H1 (cell line): ENCODE measurements around the gene PRSS8. TPM values are rescaled to one million over a fixed set of nuclear protein-coding genes. Genes with fewer than 3 reads are reported as not detected.

ENCODE experiments used
- CTCF ChIA-PET: fragments of 300-600 bp; sonication (Branson Sonifier 250); formaldehyde crosslinking; loops from one replicate; lab custom pipeline; 2021; ENCODE audit not compliant: partially characterized antibody; lab: Charles Lee
- POLR2A ChIA-PET: fragments of 300-600 bp; sonication (Branson Sonifier 250); formaldehyde crosslinking; loops from one replicate; lab custom pipeline; 2021; ENCODE audit warnings: inconsistent platforms; ENCODE audit not compliant: partially characterized antibody; lab: Charles Lee
- DNase-seq, 2 experiments: peaks; one replicate each; pipeline versions ENCODE4 v3.0.0 to v3.0.0-alpha.2; 2010 to 2022; ENCODE audit warnings: low spot score in 2 of 2, low read depth in 1 of 2, mixed read lengths in 1 of 2
- FAIRE-seq: peaks from 2 replicates; lab custom pipeline; 2011; peaks lifted over from hg19 to GRCh38; lab: Jason Lieb, UNC
- H2AFZ ChIP-seq: 2 replicates; pipeline ENCODE4 v1.8.1; 2012; ENCODE audit warnings: low read length, inconsistent platforms
- H2AK5ac ChIP-seq: 2 replicates; pipeline ENCODE4 v1.6.1; 2013; ENCODE audit warnings: low read depth, low read length
- H2BK120ac ChIP-seq: replicated peaks from 2 replicates; pipeline ENCODE3; 2013; ENCODE audit warnings: low read depth, low read length, inconsistent platforms
- H2BK12ac ChIP-seq: 2 replicates; pipeline ENCODE4 v1.6.1; 2013; ENCODE audit warnings: low read depth, low read length
- H2BK15ac ChIP-seq: 2 replicates; pipeline ENCODE4 v1.6.1; 2013; ENCODE audit warnings: low read length
- H2BK20ac ChIP-seq: 2 replicates; pipeline ENCODE4 v1.6.1; 2013; ENCODE audit warnings: low read length
- H2BK5ac ChIP-seq: 2 replicates; pipeline ENCODE4 v1.6.1; 2013; ENCODE audit warnings: low read depth, low read length
- H3K14ac ChIP-seq: 2 replicates; pipeline ENCODE4 v1.6.1; 2013; ENCODE audit warnings: inconsistent platforms; ENCODE audit not compliant: insufficient read length
- H3K18ac ChIP-seq: 2 replicates; pipeline ENCODE4 v1.6.1; 2013; ENCODE audit warnings: low read length; ENCODE audit errors: extremely low read depth
- H3K23ac ChIP-seq: 2 replicates; pipeline ENCODE4 v1.6.1; 2013; ENCODE audit warnings: inconsistent platforms; ENCODE audit not compliant: insufficient read length
- H3K23me2 ChIP-seq: 2 replicates; pipeline ENCODE4 v1.6.1; 2013; ENCODE audit warnings: low read depth, low read length
- H3K27ac ChIP-seq: 2 replicates; pipeline ENCODE4 v1.6.1; 2011; ENCODE audit warnings: low read depth, low read length, inconsistent platforms
- H3K27me3 ChIP-seq, 4 experiments: replicated peaks in 1 of 4; 1 replicate in 1 of 4; 2 replicates in 3 of 4; pipeline versions ENCODE4 v1.6.1 to v1.8.1; 2011 to 2013; ENCODE audit warnings: low read length in 3 of 4, mild to moderate bottlenecking in 3 of 4, inconsistent platforms in 2 of 4, mixed read lengths in 2 of 4, moderate library complexity in 1 of 4; ENCODE audit not compliant: control insufficient read depth in 3 of 4, insufficient read depth in 3 of 4; ENCODE audit errors: extremely low read depth in 1 of 4
- H3K36me3 ChIP-seq, 4 experiments: 2 replicates each; pipeline versions ENCODE4 v1.6.1 to v1.8.1; 2011 to 2013; ENCODE audit warnings: mild to moderate bottlenecking in 4 of 4, low read length in 3 of 4, moderate library complexity in 2 of 4, control low read depth in 1 of 4, inconsistent platforms in 1 of 4; ENCODE audit not compliant: insufficient read depth in 4 of 4, control insufficient read depth in 2 of 4
- H3K4ac ChIP-seq: replicated peaks from 2 replicates; pipeline ENCODE3; 2013; ENCODE audit warnings: low read length, low read depth, mixed read lengths, inconsistent platforms; ENCODE audit not compliant: insufficient read length
- H3K4me1 ChIP-seq, 4 experiments: replicated peaks in 1 of 4; 1 replicate in 1 of 4; 2 replicates in 3 of 4; pipeline versions ENCODE4 v1.6.1 to v1.8.1; 2011 to 2013; ENCODE audit warnings: low read length in 3 of 4, inconsistent platforms in 2 of 4, mixed read lengths in 1 of 4; ENCODE audit not compliant: insufficient read depth in 4 of 4, control insufficient read depth in 3 of 4
- H3K4me2 ChIP-seq, 2 experiments: 2 replicates each; pipeline versions ENCODE4 v1.6.1 to v1.8.1; 2011 to 2013; ENCODE audit warnings: low read depth in 2 of 2, low read length in 2 of 2, control low read depth in 1 of 2, inconsistent platforms in 1 of 2, mild to moderate bottlenecking in 1 of 2; ENCODE audit not compliant: insufficient read depth in 1 of 2
- H3K4me3 ChIP-seq, 4 experiments: fragments of 200-600, 300-600 bp in 1 of 4; sonication (generic), shearing (Covaris generic), sonication (Bioruptor Twin) in 1 of 4; 2 replicates each; pipeline versions ENCODE4 v1.5.1 to v1.8.1; 2011 to 2016; ENCODE audit warnings: low read length in 4 of 4, low read depth in 3 of 4, control low read depth in 2 of 4, inconsistent platforms in 2 of 4, mild to moderate bottlenecking in 2 of 4, mixed read lengths in 1 of 4, moderate library complexity in 1 of 4; ENCODE audit not compliant: insufficient read depth in 2 of 4; ENCODE audit errors: extremely low read depth in 1 of 4
- H3K56ac ChIP-seq: replicated peaks from 2 replicates; pipeline ENCODE3; 2013; ENCODE audit warnings: low read depth, mild to moderate bottlenecking, mixed read lengths, low read length, inconsistent platforms; ENCODE audit not compliant: insufficient read length
- H3K79me1 ChIP-seq: 2 replicates; pipeline ENCODE4 v1.6.1; 2013; ENCODE audit warnings: low read depth, low read length, control low read depth
- H3K79me2 ChIP-seq, 2 experiments: 2 replicates each; pipeline versions ENCODE4 v1.6.1 to v1.8.1; 2012 to 2013; ENCODE audit warnings: low read length in 2 of 2, mild to moderate bottlenecking in 2 of 2, inconsistent platforms in 1 of 2; ENCODE audit not compliant: insufficient read depth in 2 of 2, control insufficient read depth in 1 of 2
- H3K9ac ChIP-seq, 4 experiments: replicated peaks in 1 of 4; 1 replicate in 1 of 4; 2 replicates in 3 of 4; pipeline versions ENCODE4 v1.6.1 to v1.8.1; 2011 to 2013; ENCODE audit warnings: low read depth in 3 of 4, low read length in 3 of 4, control low read depth in 2 of 4, mild to moderate bottlenecking in 2 of 4, moderate library complexity in 2 of 4, inconsistent platforms in 1 of 4; ENCODE audit errors: extremely low read depth in 1 of 4
- H3K9me3 ChIP-seq, 2 experiments: 2 replicates each; pipeline versions ENCODE4 v1.6.1 to v1.8.1; 2012 to 2013; ENCODE audit warnings: mild to moderate bottlenecking in 2 of 2, moderate library complexity in 2 of 2, control low read depth in 1 of 2, inconsistent platforms in 1 of 2, low read depth in 1 of 2, low read length in 1 of 2, mixed read lengths in 1 of 2; ENCODE audit not compliant: insufficient read depth in 2 of 2
- H4K20me1 ChIP-seq, 2 experiments: replicated peaks in 1 of 2; 2 replicates each; pipeline versions ENCODE3 to v1.8.1; 2011 to 2013; ENCODE audit warnings: inconsistent platforms in 2 of 2, low read length in 2 of 2, mild to moderate bottlenecking in 1 of 2; ENCODE audit not compliant: insufficient read depth in 2 of 2, control insufficient read depth in 1 of 2
- H4K5ac ChIP-seq: 2 replicates; pipeline ENCODE4 v1.6.1; 2013; ENCODE audit warnings: low read length, low read depth, mixed read lengths, inconsistent platforms; ENCODE audit not compliant: insufficient read length
- H4K8ac ChIP-seq: 2 replicates; pipeline ENCODE4 v1.8.0; 2013; ENCODE audit warnings: mild to moderate bottlenecking, moderate library complexity, low read length, inconsistent platforms; ENCODE audit not compliant: insufficient read depth; ENCODE audit errors: extremely low read depth
- H4K91ac ChIP-seq: replicated peaks from 2 replicates; pipeline ENCODE3; 2013; ENCODE audit warnings: low read length, mixed read lengths, inconsistent platforms; ENCODE audit not compliant: insufficient read length
- PHF8 ChIP-seq: fragments of 200-600 bp; sonication (generic); conservative IDR thresholded peaks from 2 replicates; pipeline ENCODE4 v1.7.1; 2012; ENCODE audit warnings: low read depth, mild to moderate bottlenecking, inconsistent platforms, low read length, moderate library complexity
- WGBS, 2 experiments: shearing (Covaris generic) in 1 of 2; methylation state at CpG; one replicate each; pipeline versions ENCODE4 v1.1.6 to v1.1.7; 2013 to 2015; ENCODE audit warnings: low lambda C conversion rate in 2 of 2, mixed read lengths in 2 of 2, inconsistent platforms in 1 of 2, low coverage in 1 of 2, missing lambda C conversion rate in 1 of 2; ENCODE audit not compliant: insufficient replicate concordance in 2 of 2, insufficient coverage in 1 of 2, insufficient read length in 1 of 2; ENCODE audit errors: extremely low coverage in 1 of 2, missing lambda C conversion rate in 1 of 2; 5-methylcytosine and 5-hydroxymethylcytosine counted together
- polyA plus RNA-seq, 7 experiments: library from polyadenylated mRNA; depleted of rRNA in 3 of 7; stranded (reverse) in 5 of 7; unstranded in 2 of 7; fragments of >200 nt in 5 of 7; fragments of 200-250 nt in 2 of 7; gene quantifications; 1 replicate in 5 of 7; 2 replicates in 1 of 7; 4 replicates in 1 of 7; pipeline versions ENCODE4 v1.2.1 to v1.2.3, GENCODE V29; 2011 to 2013; ENCODE audit warnings: missing spikeins in 2 of 7, mixed read lengths in 2 of 7
- small RNA-seq: library from polyadenylated mRNA; stranded (forward); fragments of <200 nt; extraction: miRNeasy Mini kit (QIAGEN cat#:217004); gene quantifications from one replicate; pipeline ENCODE3, GENCODE V24; 2013; ENCODE audit not compliant: insufficient read depth
- total RNA-seq: library from RNA; stranded (reverse); fragmentation: NEBNext Ultra II Directional; extraction: Animal tissue kit (Norgen Biotek cat#: 25700); gene quantifications from 2 replicates; pipeline ENCODE4 v1.2.1, GENCODE V29; 2021

Gene PRSS8
- total and polyA plus RNA-seq, 2 of the 8 experiments (the other 6 are each of a cell fraction or from before 2014, with no cell fraction given), result 87.7 to 273 TPM

DNA sequence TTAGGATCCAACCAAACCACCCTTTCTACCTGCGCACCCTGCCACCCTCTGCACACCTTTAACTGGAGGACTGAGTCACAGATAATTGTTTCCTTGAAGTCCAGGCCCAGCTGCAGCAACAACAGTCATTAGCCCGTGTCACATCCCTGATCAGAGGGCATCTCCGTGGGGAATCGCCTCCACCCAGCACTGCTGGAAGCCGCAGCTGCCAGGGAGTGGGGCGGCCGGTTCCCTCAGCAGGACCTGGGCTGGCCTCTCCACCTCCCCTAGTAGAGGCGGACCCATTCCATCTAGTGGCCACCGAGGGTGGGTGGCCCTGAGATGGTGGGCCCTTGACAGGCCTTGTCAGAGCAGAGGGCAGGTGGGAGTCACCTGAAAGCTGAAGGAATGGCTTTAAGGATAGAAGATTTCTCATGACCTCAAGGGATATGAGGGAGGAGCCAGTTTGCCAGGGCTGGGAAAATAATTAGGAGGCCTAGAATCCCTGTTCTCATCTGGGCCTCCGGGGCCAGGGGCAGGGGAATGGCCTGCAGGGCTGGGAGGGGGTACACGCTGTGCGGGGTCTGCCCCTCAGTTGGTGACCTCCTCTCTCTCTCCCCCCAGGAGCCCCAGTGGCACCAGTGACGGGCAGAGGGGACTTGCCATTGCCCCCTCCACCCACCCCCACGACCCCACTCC, 53.0 kb downstream of the PRSS8 start:
- Histone ChIP-seq H2BK5ac (no peak overlapping the region), H4K91ac (no peak overlapping the region), H3K4me2 (no peak overlapping the region), H4K8ac (no peak overlapping the region; the same call in 1 of the 2 replicates), H3K79me1 (peaks cover 6% of the 10 kb centered on the region), H3K4ac (no peak overlapping the region), H3K4me1 (no peaks in the 10 kb centered on the region), H3K56ac (no peak overlapping the region), H2BK120ac (no peak overlapping the region), H3K14ac (no peak overlapping the region), H4K20me1 (peaks cover 7 to 31% of the 10 kb centered on the region in 2 experiments), H3K9ac (no peak overlapping the region), H2BK12ac (no peak overlapping the region), H3K36me3 (peaks cover 2 to 37% (median 21%) of the 10 kb centered on the region in 4 experiments; a peak in 7 of 8 replicates), H3K79me2 (peaks cover 0 to 14% of the 10 kb centered on the region in 2 experiments; a peak in 2 of 4 replicates), H3K4me3 (no peak overlapping the region), H3K18ac (no peak overlapping the region), H4K5ac (no peak overlapping the region), H3K23ac (no peak overlapping the region), H3K27me3 (no peaks in the 10 kb centered on the region), H3K9me3 (no peaks in the 10 kb centered on the region), H2BK20ac (no peak overlapping the region), H3K23me2 (no peaks in the 10 kb centered on the region), H2BK15ac (no peak overlapping the region), H2AFZ (no peak overlapping the region), H2AK5ac (no peak overlapping the region), H3K27ac (no peak overlapping the region)
- CTCF ChIA-PET, result interaction anchor here (1.0 kb wide), 1 partner anchor 15 kb away, joined by 3 read pairs; no protein-coding TSS in a partner anchor
- TF ChIP-seq PHF8, result no peak
- 91% methylated on average over 9 of the region's 14 CpGs; no CpG with 5 or more reads in 1 of the 2 experiments for WGBS, 2 experiments
- FAIRE-seq, result no peak
- DNase-seq, result no peak
- POLR2A ChIA-PET, result interaction anchor here (1.0 to 4.7 kb wide), 3 partner anchors 9 to 13 kb away, joined by 3 to 34 read pairs (median 5); partner anchors contain the start of genes ZNF646 and ZNF668

Small RNA genes within 50 kb of the gene (small RNA-seq; reads per million reads assigned to genes)
- gene AC009088.4 (not detected), gene NDUFA3P6 (not detected)

Other genes with a start within 250 kb of the PRSS8 start
- gene BCL7C, start 241.7 kb downstream of the PRSS8 start, total RNA-seq, result 16.5 and 17.2 TPM in 2 replicates
- 8.6 and 10.9 TPM in 2 replicates for gene BCL7C, start 241.7 kb downstream of the PRSS8 start, polyA plus RNA-seq (2011; rRNA removed)
- gene CTF1, start 239.1 kb downstream of the PRSS8 start, total RNA-seq, result 0.77 and 0.97 TPM in 2 replicates
- gene CTF1, start 239.1 kb downstream of the PRSS8 start, polyA plus RNA-seq (2011; rRNA removed), result 3.4 and 5.0 TPM in 2 replicates
- gene FBXL19, start 212.2 kb downstream of the PRSS8 start, total RNA-seq, result 72.2 and 74.8 TPM in 2 replicates
- 47.2 and 77.3 TPM in 2 replicates for gene FBXL19, start 212.2 kb downstream of the PRSS8 start, polyA plus RNA-seq (2011; rRNA removed)
- 8.7 and 10.0 TPM in 2 replicates for gene ORAI3, start 186.7 kb downstream of the PRSS8 start, total RNA-seq
- gene ORAI3, start 186.7 kb downstream of the PRSS8 start, polyA plus RNA-seq (2011; rRNA removed), result 24.5 and 26.8 TPM in 2 replicates
- 29.0 and 29.6 TPM in 2 replicates for gene SETD1A, start 178.0 kb downstream of the PRSS8 start, total RNA-seq
- 4.8 and 8.3 TPM in 2 replicates for gene SETD1A, start 178.0 kb downstream of the PRSS8 start, polyA plus RNA-seq (2011; rRNA removed)
- 2.9 and 3.1 TPM in 2 replicates for gene HSD3B7, start 150.5 kb downstream of the PRSS8 start, total RNA-seq
- gene HSD3B7, start 150.5 kb downstream of the PRSS8 start, polyA plus RNA-seq (2011; rRNA removed), result 6.6 and 9.8 TPM in 2 replicates
- gene STX1B, start 125.1 kb downstream of the PRSS8 start, total RNA-seq, result 18.0 and 20.2 TPM in 2 replicates
- 8.9 and 14.6 TPM in 2 replicates for gene STX1B, start 125.1 kb downstream of the PRSS8 start, polyA plus RNA-seq (2011; rRNA removed)
- gene STX4, start 102.2 kb downstream of the PRSS8 start, total RNA-seq, result 32.3 and 39.2 TPM in 2 replicates
- gene STX4, start 102.2 kb downstream of the PRSS8 start, polyA plus RNA-seq (2011; rRNA removed), result 25.8 and 32.1 TPM in 2 replicates
- gene ZNF668, start 61.5 kb downstream of the PRSS8 start, total RNA-seq, result 13.6 and 14.0 TPM in 2 replicates
- 14.3 and 18.8 TPM in 2 replicates for gene ZNF668, start 61.5 kb downstream of the PRSS8 start, polyA plus RNA-seq (2011; rRNA removed)
- gene ZNF646, start 61.3 kb downstream of the PRSS8 start, total RNA-seq, result 25.0 TPM in 2 replicates
- 6.5 and 9.9 TPM in 2 replicates for gene ZNF646, start 61.3 kb downstream of the PRSS8 start, polyA plus RNA-seq (2011; rRNA removed)
- 1.7 and 2.5 TPM in 2 replicates for gene PRSS53, start 46.8 kb downstream of the PRSS8 start, total RNA-seq
- 2.6 and 3.6 TPM in 2 replicates for gene PRSS53, start 46.8 kb downstream of the PRSS8 start, polyA plus RNA-seq (2011; rRNA removed)
- 83.3 and 84.1 TPM in 2 replicates for gene VKORC1, start 40.9 kb downstream of the PRSS8 start, total RNA-seq
- 483 and 512 TPM in 2 replicates for gene VKORC1, start 40.9 kb downstream of the PRSS8 start, polyA plus RNA-seq (2011; rRNA removed)
- 49.6 and 51.5 TPM in 2 replicates for gene BCKDK, start 27.3 kb downstream of the PRSS8 start, total RNA-seq
- 77.1 and 97.1 TPM in 2 replicates for gene BCKDK, start 27.3 kb downstream of the PRSS8 start, polyA plus RNA-seq (2011; rRNA removed)
- gene KAT8, start 18.1 kb downstream of the PRSS8 start, total RNA-seq, result 61.6 and 68.7 TPM in 2 replicates
- 52.6 and 60.8 TPM in 2 replicates for gene KAT8, start 18.1 kb downstream of the PRSS8 start, polyA plus RNA-seq (2011; rRNA removed)
- gene PRSS36, start 14.3 kb upstream of the PRSS8 start, total RNA-seq, result 1.3 TPM in 2 replicates
- 1.9 and 3.1 TPM in 2 replicates for gene PRSS36, start 14.3 kb upstream of the PRSS8 start, polyA plus RNA-seq (2011; rRNA removed)
- gene FUS, start 44.4 kb upstream of the PRSS8 start, total RNA-seq, result 685 and 686 TPM in 2 replicates
- gene FUS, start 44.4 kb upstream of the PRSS8 start, polyA plus RNA-seq (2011; rRNA removed), result 484 and 491 TPM in 2 replicates
- 29.9 and 32.2 TPM in 2 replicates for gene PYCARD, start 67.0 kb upstream of the PRSS8 start, total RNA-seq
- 77.9 and 87.0 TPM in 2 replicates for gene PYCARD, start 67.0 kb upstream of the PRSS8 start, polyA plus RNA-seq (2011; rRNA removed)
- 1.3 and 2.1 TPM in 2 replicates for gene TRIM72, start 78.4 kb upstream of the PRSS8 start, total RNA-seq
- 0.57 and 0.97 TPM in 2 replicates for gene TRIM72, start 78.4 kb upstream of the PRSS8 start, polyA plus RNA-seq (2011; rRNA removed)
- gene PYDC1, start 81.4 kb upstream of the PRSS8 start, total RNA-seq, result 3.0 and 3.5 TPM in 2 replicates
- 5.9 and 11.1 TPM in 2 replicates for gene PYDC1, start 81.4 kb upstream of the PRSS8 start, polyA plus RNA-seq (2011; rRNA removed)
- gene ITGAM, start 124.2 kb upstream of the PRSS8 start, total RNA-seq, result 0.22 and 0.44 TPM in 2 replicates
- gene ITGAM, start 124.2 kb upstream of the PRSS8 start, polyA plus RNA-seq (2011; rRNA removed), result 2.0 and 2.9 TPM in 2 replicates
- not detected in 2 replicates for gene ITGAX, start 219.4 kb upstream of the PRSS8 start, total RNA-seq
- 0.13 and 0.30 TPM in 2 replicates for gene ITGAX, start 219.4 kb upstream of the PRSS8 start, polyA plus RNA-seq (2011; rRNA removed)